ENCODE data around the gene AGFG2.

- TF ChIP-seq CTCF (IDR thresholded peaks at IDR 0.05) (no peak), EZH2phosphoT487 (IDR thresholded peaks at IDR 0.05) (no peak)
Measured at GRCh38 chr7:100559127-100559526, 20.1 kb downstream of the AGFG2 start.

Data from neural progenitor cell (in vitro differentiated cells).